Naive thymus-derived CD4-positive, alpha-beta T cell (primary cell): ENCODE data around the gene SLC4A3. TPM values are rescaled to one million over a fixed set of nuclear protein-coding genes. Genes with fewer than 3 reads are reported as not detected.

ENCODE experiments used
- ATAC-seq: fragments of 150-1000 bp; cut with Tn5 transposase; 2 replicates; pipeline ENCODE4 v1.10.0; 2021; ENCODE audit warnings: mild to moderate bottlenecking, moderate library complexity
- CTCF ChIA-PET: fragments of 350-600 bp; sonication (Branson Sonifier 250); formaldehyde crosslinking; loops from one replicate; lab custom pipeline; 2021; ENCODE audit warnings: antibody characterized with exemption; lab: Charles Lee
- POLR2A ChIA-PET: fragments of 350-600 bp; sonication (Branson Sonifier 250); formaldehyde crosslinking; loops from one replicate; lab custom pipeline; 2021; ENCODE audit warnings: antibody characterized with exemption, inconsistent platforms; lab: Charles Lee
- DNase-seq, 9 donors: peaks; one replicate each; pipeline versions ENCODE4 v3.0.0 to v3.0.0-alpha.2; 2020 to 2022; ENCODE audit warnings: mixed read lengths in 1 of 9
- H3K27ac ChIP-seq: one replicate; pipeline ENCODE4 v1.7.0; 2013; ENCODE audit warnings: mild to moderate bottlenecking, low read depth, low read length, moderate library complexity
- H3K27me3 ChIP-seq, 2 donors: one replicate each; pipeline ENCODE4 v1.7.0; 2013; ENCODE audit warnings: low read length in 2 of 2, mild to moderate bottlenecking in 2 of 2, moderate library complexity in 2 of 2; ENCODE audit not compliant: control insufficient read depth in 2 of 2, insufficient read depth in 2 of 2
- H3K36me3 ChIP-seq, 3 experiments: 1 replicate in 2 of 3; 2 replicates in 1 of 3; pipeline ENCODE4 v1.7.0; 2013; ENCODE audit warnings: low read length in 3 of 3, mild to moderate bottlenecking in 3 of 3, moderate library complexity in 1 of 3; ENCODE audit not compliant: insufficient read depth in 3 of 3, control insufficient read depth in 2 of 3
- H3K4me1 ChIP-seq, 2 donors: one replicate each; pipeline ENCODE4 v1.7.0; 2013; ENCODE audit warnings: low read length in 2 of 2, mild to moderate bottlenecking in 2 of 2, moderate library complexity in 1 of 2; ENCODE audit not compliant: control insufficient read depth in 2 of 2, insufficient read depth in 2 of 2
- H3K4me3 ChIP-seq: 2 replicates; pipeline ENCODE4 v1.7.0; 2013; ENCODE audit warnings: mild to moderate bottlenecking, low read length
- H3K9me3 ChIP-seq, 3 experiments: 1 replicate in 2 of 3; 2 replicates in 1 of 3; pipeline ENCODE4 v1.7.0; 2013; ENCODE audit warnings: low read length in 3 of 3; ENCODE audit not compliant: control insufficient read depth in 2 of 3
- H3K27ac Mint-ChIP-seq, 9 donors: one replicate each; pipeline ENCODE4 v1.8.0; 2020 to 2022; ENCODE audit warnings: mixed read lengths in 9 of 9, mild to moderate bottlenecking in 8 of 9, moderate library complexity in 5 of 9, inconsistent platforms in 2 of 9
- H3K27me3 Mint-ChIP-seq, 5 donors: one replicate each; pipeline ENCODE4 v1.8.0; 2021 to 2022; ENCODE audit warnings: mixed read lengths in 5 of 5, mild to moderate bottlenecking in 1 of 5
- H3K36me3 Mint-ChIP-seq, 5 donors: one replicate each; pipeline ENCODE4 v1.8.0; 2020 to 2022; ENCODE audit warnings: mixed read lengths in 5 of 5, mild to moderate bottlenecking in 3 of 5, inconsistent platforms in 1 of 5
- H3K4me1 Mint-ChIP-seq, 7 donors: one replicate each; pipeline ENCODE4 v1.8.0; 2020 to 2022; ENCODE audit warnings: mixed read lengths in 7 of 7, mild to moderate bottlenecking in 3 of 7, inconsistent platforms in 1 of 7
- H3K4me3 Mint-ChIP-seq, 10 donors: one replicate each; pipeline ENCODE4 v1.8.0; 2020 to 2022; ENCODE audit warnings: mild to moderate bottlenecking in 10 of 10, mixed read lengths in 10 of 10, moderate library complexity in 6 of 10, inconsistent platforms in 2 of 10
- H3K9me3 Mint-ChIP-seq, 11 donors: one replicate each; pipeline ENCODE4 v1.8.0; 2020 to 2022; ENCODE audit warnings: mixed read lengths in 11 of 11, mild to moderate bottlenecking in 4 of 11, inconsistent platforms in 1 of 11, moderate library complexity in 1 of 11
- intact Hi-C, 2 donors: fragments of 100-400 bp; cut with micrococcal nuclease; formaldehyde crosslinking; loops; one replicate each; pipeline ENCODE4 v1.15.1; 2023
- polyA plus RNA-seq, 2 donors: library from polyadenylated mRNA; unstranded; fragments of 300-500 nt; fragmentation: Illumina TruSeq; gene quantifications; one replicate each; pipeline ENCODE4 v1.2.3, GENCODE V29; 2021
- total RNA-seq, 6 experiments: library from RNA in 5 of 6; stranded (reverse) in 5 of 6; gene quantifications; 1 replicate in 5 of 6; 2 replicates in 1 of 6; pipeline ENCODE4 v1.2.3 and lab custom pipeline; 2021 to 2026

Gene SLC4A3
- total and polyA plus RNA-seq, 7 experiments from 2014 or later, result 0.19 to 3.4 (median 0.34) TPM; not detected in 4

DNA sequence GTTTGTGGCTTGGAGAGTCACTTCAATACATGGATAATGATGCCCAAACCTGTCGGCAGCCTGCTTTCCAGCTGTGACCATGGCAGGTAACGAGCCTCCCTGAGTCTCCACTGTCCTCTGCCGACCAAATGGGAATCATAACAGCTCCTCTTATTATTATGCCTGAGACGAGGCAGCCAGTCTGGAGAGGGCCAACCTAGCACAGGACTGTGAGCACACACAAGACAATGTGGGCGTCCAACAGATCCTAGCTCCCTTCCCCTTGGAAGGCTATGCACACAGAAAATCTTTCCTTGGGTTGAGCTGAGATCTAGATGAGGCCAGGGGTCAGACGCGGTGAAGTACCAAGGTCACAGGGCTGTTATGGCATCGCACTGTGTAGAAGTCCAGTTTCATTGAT is 890 bp upstream of the SLC4A3 start:
- peak overlapping the region; percentile 55 to 86 (median 73) for H3K4me3 Mint-ChIP-seq

DNA sequence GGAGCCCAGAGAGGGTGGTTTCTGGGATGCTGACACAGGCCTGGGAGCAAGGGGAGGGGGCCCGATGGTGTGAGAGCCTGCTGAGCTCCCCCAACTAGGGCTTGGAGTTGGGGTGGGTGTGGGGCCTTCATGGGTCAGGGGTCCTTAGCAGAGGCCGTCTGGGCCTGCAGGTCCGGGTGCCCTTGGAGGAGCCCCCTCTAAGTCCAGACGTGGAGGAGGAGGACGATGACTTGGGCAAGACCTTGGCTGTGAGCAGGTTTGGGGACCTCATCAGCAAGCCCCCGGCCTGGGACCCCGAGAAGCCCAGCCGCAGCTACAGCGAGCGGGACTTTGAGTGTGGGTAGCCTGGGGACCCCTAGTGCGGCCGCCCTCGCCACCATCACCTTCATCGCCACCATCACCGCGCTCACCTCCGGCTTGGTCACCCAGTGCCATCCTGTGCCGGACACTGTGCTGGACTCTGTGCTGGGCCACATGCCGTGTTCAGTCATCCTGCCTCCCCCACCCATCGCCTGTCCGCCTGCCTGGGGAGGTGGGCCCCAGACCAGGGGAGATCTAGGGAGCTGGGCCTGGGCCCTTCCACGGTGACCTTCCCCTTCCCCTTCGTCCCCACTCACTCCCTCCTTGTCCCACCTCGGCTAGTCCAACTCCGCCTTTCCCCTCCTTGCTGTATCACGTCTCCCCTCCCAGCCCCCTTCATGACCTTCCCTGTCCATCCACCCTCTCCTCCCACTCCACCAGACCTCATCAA is 980 bp downstream of the SLC4A3 start:
- CTCF ChIA-PET, result no interaction called here
- peak overlapping the region in 6 of 10 donors; percentile 12 to 74 (median 49) for H3K4me3 Mint-ChIP-seq
- H3K27ac ChIP-seq, result no peak overlapping the region
- H3K4me1 Mint-ChIP-seq, result peaks cover 0 to 7% (median 6%) of the 10 kb centered on the region in 7 donors
- H3K4me1 ChIP-seq, result no peaks in the 10 kb centered on the region
- DNase-seq, result no peak
- intact Hi-C loops, result no loop called here
- H3K27ac Mint-ChIP-seq, result no peak overlapping the region
- no peaks in the 10 kb centered on the region for H3K9me3 ChIP-seq
- peaks cover 6 to 7% of the 10 kb centered on the region in 2 donors for H3K27me3 ChIP-seq
- H3K27me3 Mint-ChIP-seq, result peaks cover 12 to 39% (median 21%) of the 10 kb centered on the region in 5 donors
- no peaks in the 10 kb centered on the region for H3K36me3 ChIP-seq
- ATAC-seq, result no peak
- H3K4me3 ChIP-seq, result no peak overlapping the region
- POLR2A ChIA-PET, result no interaction called here
- no peaks in the 10 kb centered on the region for H3K9me3 Mint-ChIP-seq
- no peaks in the 10 kb centered on the region for H3K36me3 Mint-ChIP-seq

More for the DNA sequence above, 890 bp upstream of the SLC4A3 start:
- no peaks in the 10 kb centered on the region for H3K9me3 Mint-ChIP-seq
- no peak for ATAC-seq
- no peak overlapping the region for H3K27ac ChIP-seq
- POLR2A ChIA-PET, result no interaction called here
- CTCF ChIA-PET, result no interaction called here
- peak overlapping the region in 1 of 9 donors; percentile 89 for H3K27ac Mint-ChIP-seq
- no peaks in the 10 kb centered on the region for H3K9me3 ChIP-seq
- no peaks in the 10 kb centered on the region for H3K36me3 Mint-ChIP-seq
- H3K36me3 ChIP-seq, result no peaks in the 10 kb centered on the region
- H3K27me3 ChIP-seq, result peaks cover 6 to 7% of the 10 kb centered on the region in 2 donors
- H3K4me3 ChIP-seq, result no peak overlapping the region
- peaks cover 17 to 50% (median 21%) of the 10 kb centered on the region in 5 donors for H3K27me3 Mint-ChIP-seq
- H3K4me1 ChIP-seq, result no peaks in the 10 kb centered on the region
- DNase-seq, result no peak
- intact Hi-C loops, result no loop called here
- H3K4me1 Mint-ChIP-seq, result peaks cover 0 to 7% (median 6%) of the 10 kb centered on the region in 7 donors

GRCh38 chr2:219628986-219629901 is 1.8 kb downstream of the SLC4A3 start:
- intact Hi-C loops, result no loop called here
- H3K36me3 Mint-ChIP-seq, result no peaks in the 10 kb centered on the region
- ATAC-seq (no peak), DNase-seq (no peak)
- H3K4me3 ChIP-seq, result no peak overlapping the region
- H3K27me3 Mint-ChIP-seq, result peaks cover 12 to 34% (median 21%) of the 10 kb centered on the region in 5 donors
- no peaks in the 10 kb centered on the region for H3K9me3 ChIP-seq
- peak overlapping the region in 3 of 10 donors; percentile 19 to 74 (median 22) for H3K4me3 Mint-ChIP-seq
- CTCF ChIA-PET, result interaction anchor here (0.7 kb wide), 1 partner anchor 482 kb away, joined by 4 read pairs; no protein-coding TSS in a partner anchor
- POLR2A ChIA-PET, result no interaction called here
- H3K9me3 Mint-ChIP-seq, result no peaks in the 10 kb centered on the region
- H3K4me1 Mint-ChIP-seq, result peaks cover 0 to 7% (median 6%) of the 10 kb centered on the region in 7 donors
- no peaks in the 10 kb centered on the region for H3K36me3 ChIP-seq
- peaks cover 6 to 7% of the 10 kb centered on the region in 2 donors for H3K27me3 ChIP-seq
- H3K27ac ChIP-seq, result no peak overlapping the region
- H3K27ac Mint-ChIP-seq, result no peak overlapping the region
- H3K4me1 ChIP-seq, result no peaks in the 10 kb centered on the region

DNA sequence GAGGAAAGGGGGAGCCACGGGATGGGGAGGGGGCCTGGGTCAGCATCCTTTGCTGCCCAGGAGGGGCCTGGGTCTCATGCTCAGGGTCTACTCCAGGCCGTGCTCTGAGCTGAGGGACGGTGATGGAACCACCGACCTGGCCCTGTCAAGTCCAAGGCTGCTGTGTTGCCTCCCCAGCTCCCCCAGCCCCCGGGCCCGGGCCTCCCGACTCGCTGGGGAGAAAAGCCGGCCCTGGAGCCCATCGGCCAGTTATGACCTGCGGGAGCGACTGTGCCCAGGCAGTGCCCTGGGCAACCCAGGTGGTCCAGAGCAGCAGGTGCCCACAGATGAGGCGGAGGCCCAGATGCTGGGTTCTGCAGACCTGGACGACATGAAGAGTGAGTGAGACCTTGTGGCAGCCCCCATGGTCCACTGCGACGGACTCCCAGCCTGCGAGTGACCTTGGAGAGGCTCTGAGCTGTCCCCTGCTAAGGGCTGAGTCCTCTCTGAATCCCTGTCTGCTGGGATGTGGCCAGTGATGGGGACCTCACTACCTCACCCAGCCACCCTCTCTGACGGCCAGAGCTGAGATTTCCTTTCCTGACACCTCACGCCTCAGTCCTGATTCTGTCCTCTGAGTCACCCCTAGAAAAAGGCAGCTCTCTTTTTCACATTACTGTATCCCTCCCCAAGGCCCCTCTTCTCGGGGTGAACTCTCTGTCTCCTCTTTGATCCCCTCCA is 2.7 kb downstream of the SLC4A3 start:
- intact Hi-C loops, result no loop called here
- ChIA-PET CTCF (interaction anchor here (0.7 kb wide), 1 partner anchor 483 kb away, joined by 4 read pairs; no protein-coding TSS in a partner anchor), POLR2A (no interaction called here)
- no peak overlapping the region for H3K4me3 ChIP-seq
- Mint-ChIP-seq H3K36me3 (no peaks in the 10 kb centered on the region), H3K27me3 (peaks cover 12 to 33% (median 19%) of the 10 kb centered on the region in 5 donors), H3K4me3 (peak overlapping the region in 1 of 10 donors; percentile 22), H3K4me1 (peaks cover 0 to 7% (median 6%) of the 10 kb centered on the region in 7 donors), H3K9me3 (no peaks in the 10 kb centered on the region), H3K27ac (peak overlapping the region in 1 of 9 donors; percentile 80)
- no peaks in the 10 kb centered on the region for H3K9me3 ChIP-seq
- H3K36me3 ChIP-seq, result no peaks in the 10 kb centered on the region
- H3K27ac ChIP-seq, result no peak overlapping the region
- peaks cover 6 to 7% of the 10 kb centered on the region in 2 donors for H3K27me3 ChIP-seq
- DNase-seq (no peak), ATAC-seq (no peak)
- no peaks in the 10 kb centered on the region for H3K4me1 ChIP-seq

DNA sequence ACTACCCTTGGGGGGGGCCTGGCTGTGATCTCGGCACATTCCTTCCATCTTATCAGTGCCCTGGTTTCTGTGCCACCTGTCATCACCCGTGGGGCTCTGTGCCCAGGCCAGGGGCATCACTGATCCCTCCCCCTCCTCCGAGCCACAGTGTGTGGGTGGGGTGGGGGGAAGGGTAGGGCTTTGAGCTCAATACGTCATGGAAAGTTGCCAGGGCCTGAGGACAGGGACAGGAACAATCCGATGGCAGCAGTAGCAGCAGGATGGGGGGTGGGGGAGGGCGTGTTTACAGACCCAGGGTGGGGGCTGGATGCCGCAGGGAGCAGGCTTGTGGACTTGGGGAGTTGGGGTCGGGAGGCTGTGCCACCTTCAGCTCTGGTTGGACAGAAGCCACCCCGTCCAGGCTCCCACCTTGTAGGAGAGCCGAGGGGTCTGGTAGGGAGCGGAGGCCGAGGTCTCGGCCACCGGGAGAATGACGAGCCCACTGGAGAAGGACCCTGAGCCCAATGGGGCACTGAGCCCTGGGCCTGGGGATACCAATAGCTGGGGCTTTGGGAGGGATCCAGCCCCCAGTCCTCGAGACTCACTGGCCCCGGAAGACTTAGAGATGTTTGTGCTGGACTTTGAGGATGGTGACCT is 3.5 kb downstream of the SLC4A3 start:
- H3K9me3 Mint-ChIP-seq, result no peaks in the 10 kb centered on the region
- no peak overlapping the region for H3K4me3 Mint-ChIP-seq
- Histone ChIP-seq H3K27ac (no peak overlapping the region), H3K4me3 (no peak overlapping the region), H3K27me3 (peaks cover 6 to 7% of the 10 kb centered on the region in 2 donors), H3K36me3 (no peaks in the 10 kb centered on the region), H3K9me3 (no peaks in the 10 kb centered on the region), H3K4me1 (no peaks in the 10 kb centered on the region)
- no peak overlapping the region for H3K27ac Mint-ChIP-seq
- H3K27me3 Mint-ChIP-seq, result peaks cover 10 to 36% (median 18%) of the 10 kb centered on the region in 5 donors
- H3K36me3 Mint-ChIP-seq, result no peaks in the 10 kb centered on the region
- ATAC-seq (no peak), DNase-seq (no peak)
- intact Hi-C loops, result no loop called here
- ChIA-PET POLR2A (no interaction called here), CTCF (no interaction called here)
- peaks cover 0 to 7% (median 6%) of the 10 kb centered on the region in 7 donors for H3K4me1 Mint-ChIP-seq

DNA sequence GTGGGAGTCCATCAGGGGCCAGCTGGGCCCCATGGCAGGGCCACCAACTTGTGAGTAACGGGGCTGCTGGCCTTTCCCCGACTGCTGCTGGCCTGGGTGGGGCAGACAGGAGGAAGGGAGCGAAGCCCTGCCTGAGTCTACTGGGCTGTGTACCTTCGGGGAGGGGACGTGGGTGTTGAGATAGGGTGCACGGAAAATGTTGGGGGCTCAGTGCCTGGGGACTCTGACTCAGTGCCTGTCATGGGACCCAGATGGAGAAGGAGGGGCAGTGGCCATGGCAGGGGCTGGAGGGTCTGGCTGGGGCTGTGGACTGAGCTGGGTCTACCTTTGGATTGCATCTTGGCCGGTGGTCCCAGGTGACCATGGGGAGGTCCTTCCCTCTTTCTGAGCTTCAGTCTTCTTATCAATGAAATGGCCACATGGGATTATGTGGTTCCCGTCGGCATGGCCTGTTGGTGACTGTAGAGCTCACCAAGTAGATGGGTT is 4.0 kb downstream of the SLC4A3 start:
- ChIA-PET CTCF (no interaction called here), POLR2A (no interaction called here)
- no peaks in the 10 kb centered on the region for H3K9me3 Mint-ChIP-seq
- no peaks in the 10 kb centered on the region for H3K36me3 Mint-ChIP-seq
- peaks cover 0 to 7% (median 4%) of the 10 kb centered on the region in 7 donors for H3K4me1 Mint-ChIP-seq
- H3K4me3 ChIP-seq, result no peak overlapping the region
- no peak overlapping the region for H3K4me3 Mint-ChIP-seq
- H3K36me3 ChIP-seq, result no peaks in the 10 kb centered on the region
- DNase-seq (no peak), ATAC-seq (no peak)
- H3K9me3 ChIP-seq, result no peaks in the 10 kb centered on the region
- H3K27me3 Mint-ChIP-seq, result peaks cover 7 to 37% (median 17%) of the 10 kb centered on the region in 5 donors
- no peak overlapping the region for H3K27ac ChIP-seq
- H3K27ac Mint-ChIP-seq, result no peak overlapping the region
- peaks cover 6 to 7% of the 10 kb centered on the region in 2 donors for H3K27me3 ChIP-seq
- no peaks in the 10 kb centered on the region for H3K4me1 ChIP-seq
- intact Hi-C loops, result no loop called here
